Bronchial epithelial cell (primary cell): ENCODE measurements around the gene TMEM33. TPM values are rescaled to one million over a fixed set of nuclear protein-coding genes. Genes with fewer than 3 reads are reported as not detected.

Source experiments
- DNase-seq: peaks from one replicate; pipeline ENCODE4 v3.0.0-alpha.2; 2010; ENCODE audit warnings: low read depth
- FAIRE-seq: peaks from 2 replicates; lab custom pipeline; 2011; peaks lifted over from hg19 to GRCh38; lab: Jason Lieb, UNC
- H3K27me3 ChIP-seq: 2 replicates; pipeline ENCODE4 v1.5.1; 2011; ENCODE audit warnings: low read length; ENCODE audit not compliant: control insufficient read depth, insufficient read depth
- H3K36me3 ChIP-seq: 2 replicates; pipeline ENCODE4 v1.5.1; 2011; ENCODE audit warnings: low read length; ENCODE audit not compliant: control insufficient read depth, insufficient read depth
- H3K4me3 ChIP-seq: 2 replicates; pipeline ENCODE4 v1.5.1; 2011; ENCODE audit warnings: mild to moderate bottlenecking, low read depth, low read length, control low read depth
- CTCF ChIP-seq: IDR thresholded peaks from 2 replicates; pipeline ENCODE4 v1.5.1; 2011; ENCODE audit warnings: mild to moderate bottlenecking, moderate library complexity, low read length, control low read depth, inconsistent platforms; ENCODE audit not compliant: insufficient read depth, severe bottlenecking
- total RNA-seq: library from RNA; depleted of rRNA; stranded (reverse); fragments of >200 nt; gene quantifications from 2 replicates; pipeline ENCODE4 v1.2.1, GENCODE V29; 2014

Gene TMEM33
- total RNA-seq, 1 donor from 2014 or later, result 106 TPM

DNA sequence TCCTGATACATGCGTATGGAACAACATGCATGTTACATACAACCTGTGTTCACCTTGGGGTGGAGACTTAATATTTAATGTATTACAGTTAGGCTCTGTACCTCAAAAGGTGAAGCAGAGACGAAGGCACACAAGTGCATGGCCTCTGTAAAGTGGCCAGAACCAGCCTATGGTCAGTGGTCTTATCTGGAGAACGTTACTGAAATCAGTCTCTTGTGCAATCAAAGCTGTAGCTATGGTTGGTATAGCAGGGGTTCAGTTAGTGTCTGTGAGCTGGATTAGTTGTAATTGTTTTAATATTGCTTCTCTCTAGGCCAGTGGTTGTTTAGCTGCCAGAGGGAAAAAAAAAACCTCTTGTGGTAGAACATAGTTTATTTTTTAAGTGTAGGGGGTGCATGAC lies 2.2 kb upstream of the TMEM33 start:
- no peaks in the 10 kb centered on the region for H3K27me3 ChIP-seq
- H3K4me3 ChIP-seq, result no peak overlapping the region
- DNase-seq (no peak), FAIRE-seq (no peak)
- no peaks in the 10 kb centered on the region for H3K36me3 ChIP-seq
- no peak for TF ChIP-seq CTCF

DNA sequence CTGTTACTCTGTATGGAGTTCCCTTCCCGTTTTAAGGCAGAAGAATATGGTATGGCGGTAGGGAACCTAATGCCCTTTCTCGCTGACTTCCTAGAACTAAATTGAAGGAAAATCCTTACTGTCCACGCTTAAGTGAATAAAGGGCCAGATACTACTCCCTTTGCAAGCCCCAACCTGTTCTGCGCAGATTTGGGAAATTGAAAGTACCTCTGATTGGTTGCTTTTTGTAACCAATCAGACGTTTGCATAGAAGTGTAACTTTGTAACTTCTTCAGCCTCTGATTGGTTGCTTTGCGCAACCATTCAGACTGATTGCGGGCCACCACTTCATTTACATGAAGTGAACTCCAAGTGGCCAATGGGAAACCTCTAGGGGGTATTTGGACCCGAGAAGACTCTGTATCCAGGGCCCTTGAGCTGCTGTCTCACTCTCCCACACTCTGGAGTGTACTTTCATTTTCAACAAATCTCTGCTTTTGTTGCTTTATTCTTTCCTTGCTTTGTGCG lies 1.2 kb upstream of the TMEM33 start:
- no peak for TF ChIP-seq CTCF
- no peak for FAIRE-seq
- no peaks in the 10 kb centered on the region for H3K36me3 ChIP-seq
- no peaks in the 10 kb centered on the region for H3K27me3 ChIP-seq
- no peak for DNase-seq
- no peak overlapping the region for H3K4me3 ChIP-seq

DNA sequence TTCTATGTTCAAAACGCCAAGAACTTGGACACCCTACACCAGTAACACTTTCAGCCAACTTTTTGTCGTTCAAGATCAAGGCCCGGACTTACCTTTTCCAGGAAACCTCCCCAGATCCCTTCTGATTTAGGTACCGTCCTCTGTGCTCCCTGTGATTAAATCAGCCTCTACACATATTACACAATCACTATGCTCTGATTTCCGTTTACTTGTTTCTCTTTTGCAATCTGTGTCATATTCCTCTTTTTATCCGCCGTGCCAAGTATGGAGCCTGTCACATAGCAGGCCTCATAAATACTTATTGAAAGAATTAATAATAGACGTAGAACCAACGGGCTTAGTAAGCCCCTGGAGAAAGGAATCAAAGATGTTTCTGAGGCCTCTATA lies 722 bp upstream of the TMEM33 start:
- no peak for TF ChIP-seq CTCF
- peak overlapping the region; percentile 93 for H3K4me3 ChIP-seq
- DNase-seq (no peak), FAIRE-seq (no peak)
- no peaks in the 10 kb centered on the region for H3K36me3 ChIP-seq
- H3K27me3 ChIP-seq, result no peaks in the 10 kb centered on the region

- DNase-seq (peak; percentile 43), FAIRE-seq (no peak)
- no peak for TF ChIP-seq CTCF
- H3K4me3 ChIP-seq, result peak overlapping the region; percentile 93
- no peaks in the 10 kb centered on the region for H3K36me3 ChIP-seq
- H3K27me3 ChIP-seq, result no peaks in the 10 kb centered on the region
These were observed 408 bp downstream of the TMEM33 start for GRCh38 chr4:41935652-41936021.

DNA sequence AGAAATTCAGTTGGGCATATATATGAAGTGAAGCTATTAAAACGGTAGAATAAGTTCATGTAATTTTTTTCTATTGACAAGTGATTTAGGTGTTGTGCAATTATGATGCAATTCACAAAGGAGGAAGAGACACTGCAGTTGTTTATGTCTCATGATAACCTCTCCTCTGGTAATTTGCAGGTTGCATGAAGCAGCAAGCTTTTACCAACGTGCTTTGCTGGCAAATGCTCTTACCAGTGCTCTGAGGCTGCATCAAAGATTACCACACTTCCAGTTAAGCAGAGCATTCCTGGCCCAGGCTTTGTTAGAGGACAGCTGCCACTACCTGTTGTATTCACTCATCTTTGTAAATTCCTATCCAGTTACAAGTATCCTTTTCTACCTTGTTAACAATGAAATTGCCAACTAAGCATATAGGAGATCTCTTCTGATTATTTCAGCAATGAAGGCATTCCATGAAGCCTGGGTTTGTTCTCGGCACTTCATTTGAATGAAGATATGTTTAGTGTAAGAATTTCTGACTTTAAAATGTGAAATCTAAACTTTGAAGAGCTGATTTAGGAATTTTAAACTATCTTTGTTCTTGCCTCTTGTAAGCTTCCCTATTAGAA lies 3.9 kb downstream of the TMEM33 start:
- Histone ChIP-seq H3K27me3 (no peaks in the 10 kb centered on the region), H3K4me3 (no peak overlapping the region), H3K36me3 (peaks cover 3% of the 10 kb centered on the region)
- DNase-seq (peak; percentile 92), FAIRE-seq (peak; percentile 77)
- TF ChIP-seq CTCF, result no peak

- DNase-seq (no peak), FAIRE-seq (no peak)
- H3K27me3 ChIP-seq, result no peaks in the 10 kb centered on the region
- no peak for TF ChIP-seq CTCF
- no peak overlapping the region for H3K4me3 ChIP-seq
- peaks cover 3% of the 10 kb centered on the region for H3K36me3 ChIP-seq
These were observed 5.6 kb downstream of the TMEM33 start for GRCh38 chr4:41940834-41941233.
